ENCODE measurements around the gene AMER3.

GRCh38 chr2:130786076-130786475, 30.7 kb downstream of the AMER3 start:
- TF ChIP-seq CTCF (IDR thresholded peaks at IDR 0.05; ENCODE audit: borderline replicate concordance, extremely low read depth, low read length, poor library complexity, severe bottlenecking) (no peak), EZH2 (IDR thresholded peaks at IDR 0.05; ENCODE audit: borderline replicate concordance, low read depth, low read length, severe bottlenecking) (no peak)

Measured in DND-41 (cell line).